DND-41 (cell line): ENCODE measurements around the gene TJP3.
A peak's percentile ranks its signal among the peaks of the same experiment; 100 is the strongest.

Experiments used
- ATAC-seq: fragments of 200-7000 bp; cut with Tn5 transposase; 3 replicates; pipeline ENCODE4 v1.9.1; 2021; ENCODE audit warnings: low read depth; ENCODE audit not compliant: insufficient read depth
- DNase-seq: peaks from one replicate; pipeline ENCODE4 v3.0.0-alpha.2; 2020
- H2AFZ ChIP-seq: 2 replicates; pipeline ENCODE4 v1.6.0; 2012; ENCODE audit warnings: low read depth, low read length
- H3K27ac ChIP-seq: 2 replicates; pipeline ENCODE4 v1.5.1; 2012; ENCODE audit warnings: low read length, inconsistent platforms
- H3K27me3 ChIP-seq: fragments of 200-600 bp; sonication (generic); 2 replicates; pipeline ENCODE4 v1.6.0; 2012; ENCODE audit warnings: low read length, mild to moderate bottlenecking, inconsistent platforms; ENCODE audit not compliant: insufficient read depth, poor library complexity
- H3K36me3 ChIP-seq: 2 replicates; pipeline ENCODE4 v1.5.1; 2012; ENCODE audit warnings: low read length, inconsistent platforms; ENCODE audit not compliant: insufficient read depth
- H3K4me1 ChIP-seq: 2 replicates; pipeline ENCODE4 v1.5.1; 2012; ENCODE audit warnings: mild to moderate bottlenecking, low read length; ENCODE audit not compliant: insufficient read depth
- H3K4me2 ChIP-seq: 2 replicates; pipeline ENCODE4 v1.6.0; 2012; ENCODE audit warnings: mild to moderate bottlenecking, moderate library complexity, low read length, inconsistent platforms; ENCODE audit not compliant: insufficient read depth
- H3K4me3 ChIP-seq, 2 experiments: fragments of 200-600 bp in 1 of 2; shearing (Covaris generic) in 1 of 2; 2 replicates each; pipeline ENCODE4 v1.5.1; 2012 to 2016; ENCODE audit warnings: inconsistent platforms in 2 of 2, low read length in 2 of 2, mild to moderate bottlenecking in 2 of 2, low read depth in 1 of 2, moderate library complexity in 1 of 2
- H3K79me2 ChIP-seq: 2 replicates; pipeline ENCODE4 v1.6.0; 2012; ENCODE audit warnings: low read length, inconsistent platforms; ENCODE audit not compliant: insufficient read depth
- H3K9ac ChIP-seq: 2 replicates; pipeline ENCODE4 v1.6.0; 2012; ENCODE audit warnings: low read depth, mild to moderate bottlenecking, inconsistent platforms, low read length, moderate library complexity
- H3K9me3 ChIP-seq: 2 replicates; pipeline ENCODE4 v1.5.1; 2012; ENCODE audit warnings: low read length, moderate library complexity, mild to moderate bottlenecking, inconsistent platforms; ENCODE audit not compliant: insufficient read depth, severe bottlenecking
- H4K20me1 ChIP-seq: 2 replicates; pipeline ENCODE4 v1.6.0; 2012; ENCODE audit warnings: low read length; ENCODE audit not compliant: insufficient read depth
- EZH2 ChIP-seq: IDR thresholded peaks from 3 replicates; pipeline ENCODE4 v1.6.1; 2012; ENCODE audit warnings: borderline replicate concordance, low read depth, mild to moderate bottlenecking, moderate library complexity, low read length, inconsistent platforms; ENCODE audit not compliant: severe bottlenecking
- TF ChIP-seq, protein P1 (sequence below): IDR thresholded peaks from 2 replicates; pipeline ENCODE4 v1.5.1; 2012; ENCODE audit warnings: borderline replicate concordance, low read length, moderate library complexity, mild to moderate bottlenecking; ENCODE audit not compliant: poor library complexity, severe bottlenecking; ENCODE audit errors: extremely low read depth

Gene TJP3

DNA sequence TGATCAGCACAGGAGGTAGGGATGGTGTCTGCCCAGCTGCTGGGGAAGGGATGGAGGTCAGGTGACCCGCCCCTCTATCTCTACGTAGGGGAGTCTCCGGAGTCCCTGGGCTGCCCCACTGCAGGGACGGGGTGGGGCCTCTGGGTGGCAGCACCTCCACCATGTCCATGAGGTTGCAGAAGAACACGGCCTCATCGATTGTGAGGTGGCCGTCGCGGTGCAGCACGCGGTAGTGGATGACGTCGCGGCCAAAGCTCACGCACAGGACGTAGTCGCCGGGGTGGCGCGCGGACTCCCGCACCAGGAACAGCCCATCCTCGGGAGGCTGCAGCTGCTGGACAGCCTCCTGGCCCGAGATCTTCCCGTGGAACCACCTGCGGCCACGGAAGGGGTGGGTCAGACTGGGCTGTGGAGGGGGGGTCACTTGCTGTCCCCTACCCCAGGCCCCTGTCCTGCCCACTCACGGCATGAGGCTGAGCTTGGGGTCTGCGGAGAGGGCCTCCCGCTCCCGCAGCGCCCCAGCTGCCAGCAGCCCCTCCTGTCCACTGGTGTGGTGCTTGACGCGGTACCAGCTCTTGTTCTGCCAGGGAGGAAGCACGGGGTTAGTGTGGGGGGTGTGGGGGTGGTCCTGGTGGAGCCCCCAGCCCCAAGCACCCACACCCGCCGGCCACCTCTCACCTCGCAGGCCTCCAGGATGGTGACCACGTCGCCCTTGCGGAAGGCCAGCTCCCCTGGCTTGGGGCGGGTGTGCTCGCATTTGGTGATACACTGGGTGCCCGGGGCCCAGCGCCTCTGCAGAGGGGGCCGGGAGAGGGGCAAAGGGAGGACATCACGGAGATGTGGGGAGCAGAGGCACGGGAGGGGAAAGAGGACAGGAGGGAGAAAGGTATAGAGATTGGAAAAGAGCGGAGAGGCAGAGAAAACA lies 75.7 kb downstream of the TJP3 start:
- TF ChIP-seq, protein P1, sequence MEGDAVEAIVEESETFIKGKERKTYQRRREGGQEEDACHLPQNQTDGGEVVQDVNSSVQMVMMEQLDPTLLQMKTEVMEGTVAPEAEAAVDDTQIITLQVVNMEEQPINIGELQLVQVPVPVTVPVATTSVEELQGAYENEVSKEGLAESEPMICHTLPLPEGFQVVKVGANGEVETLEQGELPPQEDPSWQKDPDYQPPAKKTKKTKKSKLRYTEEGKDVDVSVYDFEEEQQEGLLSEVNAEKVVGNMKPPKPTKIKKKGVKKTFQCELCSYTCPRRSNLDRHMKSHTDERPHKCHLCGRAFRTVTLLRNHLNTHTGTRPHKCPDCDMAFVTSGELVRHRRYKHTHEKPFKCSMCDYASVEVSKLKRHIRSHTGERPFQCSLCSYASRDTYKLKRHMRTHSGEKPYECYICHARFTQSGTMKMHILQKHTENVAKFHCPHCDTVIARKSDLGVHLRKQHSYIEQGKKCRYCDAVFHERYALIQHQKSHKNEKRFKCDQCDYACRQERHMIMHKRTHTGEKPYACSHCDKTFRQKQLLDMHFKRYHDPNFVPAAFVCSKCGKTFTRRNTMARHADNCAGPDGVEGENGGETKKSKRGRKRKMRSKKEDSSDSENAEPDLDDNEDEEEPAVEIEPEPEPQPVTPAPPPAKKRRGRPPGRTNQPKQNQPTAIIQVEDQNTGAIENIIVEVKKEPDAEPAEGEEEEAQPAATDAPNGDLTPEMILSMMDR = peak; percentile 54
- TF ChIP-seq EZH2 = no peak
- DNase-seq = no peak
- 0 out of 2 replicates have a peak, but pooled peaks cover 5% of the 10 kb centered on the region for H4K20me1 ChIP-seq

DNA sequence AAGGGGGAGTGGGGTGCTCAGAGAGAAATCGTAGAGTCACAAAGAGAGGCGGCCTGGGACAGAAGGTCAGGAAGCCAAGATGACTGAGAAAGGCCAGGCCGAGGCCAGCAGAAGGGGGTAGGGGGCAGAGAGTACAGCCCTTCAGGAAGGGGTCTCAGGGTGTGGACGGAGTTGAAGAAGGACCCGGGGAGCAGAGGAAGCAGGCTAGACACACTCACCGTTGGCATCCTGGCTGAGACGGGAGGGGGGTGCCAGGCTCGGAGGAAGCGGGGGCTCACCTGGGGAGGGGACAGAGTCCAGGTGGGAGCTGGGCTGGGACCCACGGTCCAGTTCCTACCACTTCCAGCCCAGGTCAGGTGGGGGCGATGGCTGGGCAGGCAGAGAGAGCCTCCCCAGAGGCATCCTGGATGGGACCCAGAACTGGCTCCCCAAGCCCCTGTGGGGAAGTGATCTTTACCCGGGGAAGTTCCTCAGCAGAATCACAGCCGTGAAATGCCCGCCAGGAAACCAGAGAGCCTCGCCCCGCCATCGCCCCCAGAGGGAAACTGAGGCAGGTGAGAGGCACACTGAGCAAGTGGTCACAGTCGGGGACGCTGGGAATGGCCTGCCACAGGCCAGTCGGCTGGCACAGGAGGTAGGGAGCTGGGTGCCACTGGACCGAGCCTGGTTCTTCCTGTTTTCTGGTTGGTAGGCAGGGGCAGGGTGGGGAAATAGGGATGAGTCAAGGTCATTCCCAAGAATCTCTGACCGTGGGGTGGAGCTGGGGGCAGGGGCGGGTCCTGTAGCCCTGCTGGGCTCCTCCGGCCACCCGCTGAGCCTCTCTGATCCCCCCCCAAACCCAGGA lies 76.6 kb downstream of the TJP3 start:
- H4K20me1 ChIP-seq = 0 out of 2 replicates have a peak, but pooled peaks cover 5% of the 10 kb centered on the region
- H3K36me3 ChIP-seq = no peaks in the 10 kb centered on the region
- H3K4me3 ChIP-seq = peak overlapping the region in 1 of 2 experiments; percentile 61; a peak in 3 of 4 replicates
- DNase-seq = no peak
- peak overlapping the region; percentile 57 for H3K9ac ChIP-seq
- peaks cover 19% of the 10 kb centered on the region for H3K27me3 ChIP-seq
- TF ChIP-seq EZH2 = no peak
- TF ChIP-seq, protein P1 = no peak
- no peak overlapping the region for H3K27ac ChIP-seq
- H3K9me3 ChIP-seq = peaks cover 19% of the 10 kb centered on the region
- no peak overlapping the region for H2AFZ ChIP-seq
- peak overlapping the region; percentile 66 for H3K4me2 ChIP-seq
- peaks cover 8% of the 10 kb centered on the region for H3K4me1 ChIP-seq
- ATAC-seq = no peak
- no peaks in the 10 kb centered on the region for H3K79me2 ChIP-seq

More for the DNA sequence above, 75.7 kb downstream of the TJP3 start:
- H3K4me2 ChIP-seq = no peak overlapping the region
- H3K9me3 ChIP-seq = peaks cover 19% of the 10 kb centered on the region
- no peak overlapping the region for H3K9ac ChIP-seq
- peaks cover 8% of the 10 kb centered on the region for H3K4me1 ChIP-seq
- no peaks in the 10 kb centered on the region for H3K36me3 ChIP-seq
- no peak overlapping the region for H3K4me3 ChIP-seq
- no peak overlapping the region for H2AFZ ChIP-seq
- no peaks in the 10 kb centered on the region for H3K79me2 ChIP-seq
- no peak overlapping the region for H3K27ac ChIP-seq
- ATAC-seq = no peak
- H3K27me3 ChIP-seq = peaks cover 19% of the 10 kb centered on the region

DNA sequence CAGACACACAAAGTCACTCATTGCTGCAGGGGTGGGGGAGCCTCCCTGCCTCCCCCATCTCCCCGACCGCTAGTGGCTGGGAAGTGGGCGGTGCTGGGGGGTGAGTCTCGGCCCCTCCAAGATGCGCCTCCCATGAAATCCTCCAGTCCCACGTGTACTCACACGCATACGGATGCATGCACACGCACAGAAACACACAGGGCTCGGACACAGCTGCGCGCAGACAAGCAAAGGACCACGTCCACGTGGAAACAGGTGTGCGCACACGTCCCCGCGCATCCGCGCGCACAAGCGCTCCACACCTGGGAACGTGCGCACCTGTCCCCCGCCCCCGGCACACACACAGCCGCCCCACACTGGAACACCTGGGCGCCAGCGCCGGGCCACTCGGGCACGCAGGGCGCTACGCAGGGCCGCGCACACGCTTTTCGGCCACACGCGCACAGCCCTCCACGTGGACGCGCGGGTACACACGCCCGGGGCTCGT lies 77.3 kb downstream of the TJP3 start:
- H3K4me3 ChIP-seq = peak overlapping the region; percentile 21 to 61; a peak in 3 of 4 replicates
- peak overlapping the region; percentile 66 for H3K4me2 ChIP-seq
- peak overlapping the region; percentile 41 for H2AFZ ChIP-seq
- H3K79me2 ChIP-seq = no peaks in the 10 kb centered on the region
- peak overlapping the region; percentile 57 for H3K9ac ChIP-seq
- ATAC-seq (peak; percentile 52), DNase-seq (peak; percentile 50)
- H3K27me3 ChIP-seq = peaks cover 19% of the 10 kb centered on the region
- 0 out of 2 replicates have a peak, but pooled peaks cover 5% of the 10 kb centered on the region for H4K20me1 ChIP-seq
- no peaks in the 10 kb centered on the region for H3K36me3 ChIP-seq
- TF ChIP-seq, protein P1 = no peak
- TF ChIP-seq EZH2 = peak; percentile 89
- H3K4me1 ChIP-seq = peaks cover 8% of the 10 kb centered on the region
- H3K9me3 ChIP-seq = peaks cover 19% of the 10 kb centered on the region
- no peak overlapping the region for H3K27ac ChIP-seq
